ENCODE results near the gene TSC22D1.

The TSC22D1 gene

DNA sequence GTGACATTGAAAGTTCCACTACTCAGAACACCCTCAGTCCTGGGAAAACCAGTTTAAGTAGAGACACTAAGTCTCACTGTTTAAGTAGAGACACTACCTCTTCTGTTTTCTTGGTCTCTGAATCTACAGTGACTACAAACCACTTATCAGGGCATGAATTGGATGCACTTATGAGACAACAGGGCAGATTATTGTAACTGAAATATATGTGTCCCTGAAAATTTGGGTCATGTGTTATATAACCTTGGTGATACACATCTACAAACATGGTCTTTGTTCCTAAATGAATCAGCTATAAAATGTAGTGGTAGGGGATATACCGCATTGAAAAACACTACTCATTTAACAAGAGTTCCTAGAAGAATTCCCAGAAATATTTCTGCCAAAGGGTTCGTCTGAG, 146.8 kb downstream of the TSC22D1 start:
- no peak for DNase-seq

DNA sequence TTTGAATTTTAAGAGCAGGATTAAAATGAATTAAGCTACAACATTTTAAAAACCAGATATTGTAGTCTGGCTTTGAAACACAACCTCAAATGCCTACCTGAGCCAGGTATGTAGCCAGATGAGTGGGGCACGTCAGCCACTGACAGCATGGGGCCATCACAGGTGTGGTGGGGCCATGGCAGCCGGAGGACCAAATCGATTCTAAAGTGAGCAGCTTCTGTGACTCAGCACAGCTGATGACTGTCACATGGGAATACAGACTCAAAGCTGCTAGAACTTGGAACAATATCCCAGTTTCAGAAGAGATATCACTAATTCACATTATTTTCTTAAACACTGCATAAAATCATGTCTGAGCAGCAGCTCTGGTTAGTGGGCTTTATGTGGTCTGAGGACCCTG, 149.7 kb downstream of the TSC22D1 start:
- DNase-seq = no peak

DNA sequence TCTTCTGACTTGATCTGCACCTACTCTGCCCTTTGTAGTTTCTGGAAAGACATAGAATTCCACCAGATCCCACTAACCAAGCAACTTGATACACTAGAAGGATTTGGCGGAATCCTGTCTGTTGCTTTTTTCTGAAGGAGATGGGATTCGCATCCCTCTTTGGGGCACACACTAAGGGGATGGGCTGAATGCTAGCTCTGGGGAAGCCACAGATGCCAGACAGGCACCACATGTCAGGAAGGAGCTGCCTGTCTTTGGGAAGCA, 150.4 kb downstream of the TSC22D1 start:
- no peak for DNase-seq

DNA sequence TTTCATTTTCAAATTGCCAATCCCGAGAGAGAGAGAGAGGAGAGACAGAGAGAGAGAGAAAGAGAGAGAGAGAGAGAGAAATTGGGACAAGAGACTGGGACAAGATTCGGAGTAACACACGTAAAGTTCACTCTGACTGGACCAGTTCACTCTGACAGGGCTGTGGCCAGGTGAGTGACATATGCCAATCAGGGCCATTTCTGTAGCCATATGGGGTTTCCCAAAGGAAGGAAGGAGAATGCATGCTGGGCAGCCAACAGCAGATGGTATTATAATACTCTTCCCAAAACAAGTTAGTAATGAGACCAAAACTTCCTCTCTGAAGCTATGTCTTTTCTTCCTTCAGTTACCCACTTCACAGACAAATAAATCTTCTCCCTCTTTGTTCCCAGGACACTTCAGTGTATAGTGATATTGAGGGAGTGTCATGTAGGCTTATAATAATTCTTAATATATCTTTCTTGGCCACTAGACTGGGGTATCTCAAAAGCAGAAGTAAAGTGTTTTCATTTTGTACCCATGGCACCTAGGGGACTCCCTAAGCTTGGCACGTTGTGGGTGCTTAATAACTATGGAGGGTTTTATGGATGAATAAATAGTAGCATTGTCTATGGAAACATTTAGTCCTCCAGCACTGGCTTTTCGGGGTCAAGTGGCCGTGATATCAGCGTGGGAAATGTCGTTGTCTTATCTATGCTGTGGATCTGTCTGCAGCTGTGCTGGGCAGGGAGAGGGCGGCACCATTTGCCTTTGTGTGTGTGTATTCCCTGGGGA, 150.9 kb downstream of the TSC22D1 start:
- no peak for DNase-seq

DNA sequence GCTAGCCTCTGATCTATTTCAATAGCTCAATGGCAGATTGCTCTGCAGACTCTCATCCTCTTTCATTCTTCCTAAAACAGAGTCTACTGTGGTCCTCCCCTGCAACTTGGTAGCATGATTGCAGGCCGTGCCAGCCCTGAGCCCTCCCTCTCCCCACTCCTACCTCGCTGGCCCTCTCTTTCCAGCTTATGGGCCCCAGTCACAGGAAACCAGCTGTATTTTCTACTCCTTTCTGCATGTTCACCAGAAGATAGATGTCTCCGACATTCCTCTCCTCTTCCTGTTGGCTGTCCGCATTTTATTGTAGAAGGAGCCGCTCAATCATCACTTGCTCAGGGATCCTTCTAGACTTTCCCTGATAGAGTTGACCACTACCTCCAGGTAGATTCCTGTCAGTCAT, 152.3 kb downstream of the TSC22D1 start:
- no peak for DNase-seq

DNA sequence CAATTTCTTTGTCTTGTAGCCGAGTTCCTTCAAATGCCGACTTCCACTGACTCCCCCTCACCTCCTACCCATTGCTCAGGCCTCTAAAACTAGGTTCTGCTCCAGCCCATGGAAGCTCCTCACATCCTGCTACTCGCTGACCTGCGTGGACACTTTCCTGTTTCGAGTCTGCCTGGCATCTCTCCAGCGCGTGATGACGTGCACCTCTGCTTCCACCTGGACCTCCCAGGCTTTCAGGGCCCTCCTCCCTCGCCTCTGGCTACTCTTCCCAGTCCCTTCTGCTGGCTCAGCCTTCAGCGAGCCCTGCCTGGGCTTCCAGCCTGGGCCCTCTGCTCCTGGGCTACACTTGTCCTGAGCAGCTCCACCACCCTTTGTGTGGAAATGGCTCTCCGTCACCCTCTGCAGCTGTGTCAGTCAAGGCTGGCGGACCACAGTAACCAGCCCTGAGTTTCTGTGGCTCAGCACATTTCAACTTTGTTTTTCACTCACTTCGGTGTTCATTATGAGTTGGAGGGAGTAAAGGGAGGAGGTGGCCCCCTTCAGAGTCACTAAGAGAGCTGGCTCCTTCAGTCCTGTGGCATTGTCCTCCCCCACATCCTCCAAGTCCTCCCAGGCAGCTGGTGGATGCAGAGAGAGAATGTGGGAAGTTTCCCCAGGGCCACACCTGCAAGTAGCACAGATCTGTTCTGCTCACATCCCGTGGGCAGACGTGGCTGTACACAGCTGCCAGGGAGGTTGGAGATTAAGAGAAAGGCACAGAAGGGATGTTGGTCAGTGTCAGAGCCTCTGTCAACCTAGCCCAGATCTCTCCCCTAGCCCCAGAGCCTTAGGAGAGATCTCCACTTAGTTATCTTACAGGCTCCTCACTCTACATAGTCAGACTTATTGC, 153.1 kb downstream of the TSC22D1 start:
- peak; percentile 30 for DNase-seq

DNA sequence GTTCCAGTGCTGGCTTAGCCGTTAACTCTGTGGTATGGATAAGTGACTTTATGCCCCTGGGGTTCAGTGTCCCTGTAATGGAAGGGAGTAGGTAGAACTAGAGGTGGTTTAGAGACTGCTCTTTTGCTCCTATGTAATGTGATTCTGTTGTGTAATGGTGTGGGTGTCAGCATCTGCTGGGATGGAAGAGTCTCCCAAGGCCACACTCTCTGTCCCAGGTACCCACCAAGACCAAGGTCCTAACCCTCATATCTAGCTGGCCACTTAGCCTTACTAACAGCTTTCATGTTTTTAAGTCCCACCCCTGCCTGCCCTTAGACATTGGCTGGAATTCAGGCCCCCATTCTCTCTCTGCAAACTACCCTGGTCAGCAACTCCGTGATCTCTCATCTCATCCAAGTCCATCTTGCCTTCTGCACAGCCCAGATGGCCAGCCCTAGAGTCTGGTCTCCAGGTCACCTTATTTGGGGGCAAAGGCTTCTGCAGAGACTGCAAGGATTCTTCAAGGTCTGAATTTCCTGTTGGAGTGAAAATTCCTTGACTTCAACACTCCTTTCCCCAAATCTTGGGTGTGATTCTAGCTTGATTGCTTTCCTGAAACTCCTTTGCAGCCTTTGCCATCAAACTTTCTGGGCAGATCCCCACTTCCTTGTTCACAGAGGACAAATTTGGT, 154.1 kb downstream of the TSC22D1 start:
- DNase-seq = no peak

DNA sequence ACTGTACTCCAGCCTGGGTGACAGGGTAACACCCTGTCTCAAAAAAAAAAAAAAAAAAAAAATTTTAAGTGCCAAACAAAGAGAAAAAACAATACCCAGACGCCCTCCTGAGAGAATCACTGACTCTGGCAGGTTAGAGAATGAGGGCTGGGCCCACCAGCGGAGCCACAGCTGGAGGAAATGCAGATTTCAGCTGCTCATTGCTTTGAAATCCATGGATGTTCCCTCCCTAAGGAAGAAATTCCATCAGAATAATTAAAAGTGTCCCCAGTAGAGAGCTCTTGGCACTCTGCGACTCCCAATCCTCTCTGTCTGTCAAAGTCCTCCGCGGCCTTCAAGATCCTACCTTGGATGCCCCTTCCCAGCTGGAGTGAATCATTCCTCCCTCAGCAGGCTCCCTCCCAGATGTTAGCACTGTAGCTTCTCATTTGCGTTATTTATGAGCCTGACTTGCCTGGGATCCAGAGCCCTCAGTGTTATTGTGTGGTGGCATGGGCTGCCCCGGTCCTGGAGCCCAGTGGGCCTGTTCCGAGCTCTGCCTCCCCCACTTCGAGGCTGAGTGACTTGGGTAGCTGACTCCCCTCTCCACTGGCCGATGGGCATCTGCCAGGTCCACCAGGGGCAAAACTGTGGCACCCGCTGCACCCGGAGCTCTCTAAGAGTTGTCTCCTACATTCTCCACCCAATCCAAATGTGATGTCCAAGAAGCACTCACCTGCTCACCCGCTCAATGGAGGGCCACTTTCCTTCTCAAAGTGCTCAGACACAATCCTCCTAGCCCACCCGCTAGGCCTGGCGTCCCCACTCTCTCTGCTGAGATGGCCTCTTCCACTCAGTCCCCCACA, 155.5 kb downstream of the TSC22D1 start:
- DNase-seq = no peak

DNA sequence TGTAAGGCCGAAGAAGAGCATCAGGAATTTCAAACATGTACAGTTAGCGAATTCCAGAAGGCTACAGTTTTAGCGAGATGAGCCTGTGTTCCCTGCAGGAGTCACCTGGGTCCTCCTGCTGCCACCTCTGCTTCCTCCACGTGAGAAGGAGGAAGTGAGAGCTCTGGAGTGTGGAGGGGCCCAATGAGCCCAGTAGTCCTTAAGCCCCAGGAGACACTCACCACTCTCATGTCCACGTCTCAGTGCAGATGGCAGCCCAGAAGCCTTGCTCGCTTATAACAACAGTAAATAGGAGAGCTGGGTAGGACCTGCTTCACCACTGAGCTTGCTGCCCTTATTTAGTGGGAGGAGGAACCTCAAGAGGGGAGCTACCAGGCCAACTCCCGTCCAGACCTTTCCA, 158.3 kb downstream of the TSC22D1 start:
- DNase-seq = no peak

DNA sequence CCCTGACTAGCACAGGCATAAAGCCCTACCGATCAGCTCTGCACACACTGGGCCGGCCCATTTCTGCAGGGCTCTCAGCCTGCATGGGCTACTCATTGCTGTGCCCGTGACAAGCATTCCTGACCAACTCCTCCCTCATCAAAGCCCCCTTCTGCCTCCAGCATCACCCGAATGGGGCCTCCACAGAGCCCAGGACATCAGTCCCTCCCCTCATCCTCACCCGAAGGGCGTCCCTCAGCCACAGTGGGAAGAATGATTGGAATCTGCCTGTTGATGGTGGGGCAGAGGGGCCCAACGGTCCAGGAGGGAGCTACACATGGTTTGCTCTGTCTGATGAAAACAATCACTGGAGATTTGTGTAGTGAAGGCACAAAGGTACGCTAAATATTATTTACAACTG, 158.7 kb downstream of the TSC22D1 start:
- no peak for DNase-seq

DNA sequence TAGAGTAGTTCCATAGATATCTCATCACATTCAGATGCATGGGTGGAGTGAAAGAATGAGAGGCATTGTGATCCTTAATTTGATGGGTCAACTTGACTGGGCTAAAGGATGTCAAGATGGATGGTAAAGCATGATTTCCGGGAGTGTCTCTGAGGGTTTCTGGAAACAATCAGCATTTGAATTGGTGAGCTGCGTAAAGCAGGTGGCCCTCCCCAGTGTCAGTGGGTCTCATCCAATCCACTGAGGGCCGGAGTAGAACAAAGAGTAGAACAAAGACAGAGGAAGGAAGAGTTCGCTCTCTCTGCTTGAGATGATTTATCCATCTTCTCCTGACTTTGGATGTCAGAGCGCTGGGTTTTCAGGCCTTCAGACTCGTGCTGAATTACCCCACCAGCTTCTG, 159.4 kb downstream of the TSC22D1 start:
- no peak for DNase-seq

DNA sequence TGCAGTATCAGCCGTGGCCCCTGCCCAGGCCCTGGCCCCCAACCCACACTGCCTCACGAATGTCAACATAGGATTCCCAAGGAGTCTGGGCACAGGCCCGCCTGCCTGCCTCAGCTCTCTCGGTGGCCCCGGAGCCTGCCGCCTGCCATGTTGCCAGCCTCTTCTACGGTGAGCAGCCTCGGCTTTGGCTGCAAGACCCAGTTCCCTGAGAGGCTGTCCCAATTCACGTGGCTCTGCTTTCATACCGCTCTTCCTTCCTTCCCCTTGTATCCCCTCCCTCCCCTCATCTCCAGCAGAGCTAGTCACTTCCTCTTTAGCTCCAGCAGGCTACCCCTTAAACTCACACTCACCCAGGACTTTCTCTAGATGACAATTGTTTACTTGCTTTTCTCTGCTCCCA, 159.8 kb downstream of the TSC22D1 start:
- no peak for DNase-seq

DNA sequence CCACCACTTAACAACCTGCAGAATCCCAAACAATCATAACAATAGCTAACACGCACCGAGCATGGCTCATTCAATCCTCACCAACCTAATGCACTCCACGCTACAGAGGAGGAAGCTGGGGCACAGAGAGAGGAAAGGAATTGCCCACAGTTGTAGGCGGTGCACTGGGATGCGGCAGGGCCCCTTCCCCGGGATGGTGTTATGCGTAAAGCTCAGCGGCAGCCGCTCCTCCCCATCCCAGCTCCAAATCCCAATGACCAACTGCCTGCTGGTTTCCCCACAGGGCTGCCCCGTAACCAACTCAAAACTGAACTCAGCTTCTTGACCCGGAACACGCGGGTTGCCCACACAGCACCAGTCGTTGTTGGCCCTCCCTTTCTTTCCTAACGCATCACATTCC, 160.3 kb downstream of the TSC22D1 start:
- peak; percentile 28 for DNase-seq

DNA sequence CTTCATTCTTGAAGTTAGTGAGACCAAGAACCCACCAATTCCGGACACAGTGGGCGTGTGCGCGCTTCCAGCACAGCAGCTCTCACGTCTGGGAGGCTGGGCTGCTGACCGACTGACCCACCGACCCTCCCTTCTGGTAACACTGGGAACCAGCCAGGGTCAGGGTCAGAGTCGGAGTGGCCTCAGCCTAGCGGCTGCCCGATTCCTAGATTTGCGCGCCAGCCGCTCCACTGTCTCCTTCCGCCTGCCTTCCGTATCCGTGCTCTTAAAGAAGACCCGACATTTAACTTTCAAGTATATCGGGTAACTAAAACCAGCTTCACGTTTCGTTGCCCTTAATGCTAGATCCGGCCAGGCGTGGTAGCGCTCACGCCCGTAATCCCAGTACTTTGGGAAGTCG, 161.4 kb downstream of the TSC22D1 start:
- DNase-seq = no peak

DNA sequence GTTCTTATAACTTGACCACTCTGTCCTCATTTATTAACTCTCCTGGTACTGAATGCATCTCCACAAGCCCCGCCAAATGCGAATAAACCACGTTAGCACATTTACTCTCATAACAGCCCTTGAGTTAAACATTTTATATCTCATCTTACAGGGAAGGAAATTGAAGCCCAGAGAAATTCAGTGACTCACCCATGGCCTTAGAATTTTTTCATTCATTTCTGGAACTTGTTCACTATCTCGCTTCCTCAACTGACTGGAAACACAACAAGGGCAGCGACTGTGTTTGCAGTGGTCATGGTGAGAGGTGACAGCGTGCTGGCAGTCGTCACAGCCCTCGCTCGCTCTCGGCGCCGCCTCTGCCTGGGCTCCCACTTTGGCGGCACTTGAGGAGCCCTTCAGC, 163.0 kb downstream of the TSC22D1 start:
- no peak for DNase-seq

DNA sequence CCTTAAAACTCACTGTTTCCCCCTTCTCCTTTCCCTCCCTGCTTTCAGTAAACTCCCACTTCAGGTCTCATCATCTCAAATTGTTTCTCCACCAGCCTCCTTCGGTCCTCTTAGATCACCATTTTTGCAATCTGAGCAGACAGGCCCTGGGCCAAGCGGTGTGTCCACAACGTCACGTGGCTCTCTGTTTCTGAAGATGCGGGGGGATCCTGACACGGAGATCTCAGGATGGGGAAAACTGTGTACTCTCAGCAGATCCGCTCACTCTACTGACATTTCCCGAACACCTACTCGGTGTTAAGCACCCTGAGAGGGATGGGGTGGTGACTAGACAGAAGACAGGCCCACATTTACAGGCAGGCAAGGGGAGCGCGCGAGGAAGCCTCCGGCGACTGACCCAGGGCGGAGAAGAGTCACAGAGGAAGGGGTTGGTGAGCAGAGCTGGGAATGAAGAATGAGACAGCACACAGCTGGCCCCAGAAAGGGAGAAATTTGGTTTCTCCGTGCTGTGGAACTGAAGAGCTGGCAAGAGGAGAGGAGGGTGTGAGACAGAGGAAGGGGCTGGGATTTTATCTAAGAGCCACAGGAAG, 163.7 kb downstream of the TSC22D1 start:
- no peak for DNase-seq

DNA sequence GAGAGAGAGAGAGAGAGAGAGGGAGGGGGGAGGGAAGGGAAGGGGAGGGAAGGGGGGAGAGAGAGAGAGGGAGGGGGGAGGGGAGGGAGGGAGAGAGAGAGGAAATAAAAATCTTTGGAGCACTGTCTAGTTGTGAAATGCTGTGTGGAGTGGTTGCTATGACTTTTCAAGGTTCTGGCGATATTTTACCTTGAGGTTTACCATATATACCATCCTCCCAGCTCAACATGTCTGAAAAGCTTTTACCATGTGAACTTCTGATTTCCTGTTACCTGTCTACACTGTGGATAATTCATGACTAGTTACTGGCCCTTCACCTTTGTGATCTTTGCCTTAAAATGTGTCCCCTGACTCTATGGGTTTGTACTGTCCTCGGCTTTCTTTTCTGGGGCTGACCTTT, 164.3 kb downstream of the TSC22D1 start:
- no peak for DNase-seq

DNA sequence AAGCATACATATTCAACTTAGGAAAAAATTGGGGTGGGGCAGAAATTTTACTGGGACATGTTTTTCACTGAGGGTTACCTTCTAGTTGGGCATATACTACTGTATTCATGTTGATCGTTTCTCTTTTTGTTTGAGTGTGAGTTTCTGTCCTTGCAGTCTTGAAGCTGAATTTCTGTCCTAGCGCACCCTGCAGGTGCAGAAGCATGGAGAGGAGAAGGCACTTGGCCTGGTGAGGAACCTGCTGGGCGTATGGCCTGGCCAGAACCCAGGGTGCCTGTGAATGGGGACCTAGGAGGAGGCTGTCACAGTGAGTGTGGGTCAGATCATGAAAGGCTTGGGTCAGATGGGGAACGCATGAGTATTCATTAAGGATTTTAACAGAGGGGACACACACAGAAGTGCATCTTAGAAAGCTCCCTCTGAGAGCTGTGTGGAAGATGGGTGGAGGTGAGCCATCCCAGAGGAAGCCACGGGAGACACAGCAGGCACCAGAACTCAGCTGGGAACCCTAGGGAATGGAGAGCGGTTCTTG, 165.7 kb downstream of the TSC22D1 start:
- DNase-seq = no peak

DNA sequence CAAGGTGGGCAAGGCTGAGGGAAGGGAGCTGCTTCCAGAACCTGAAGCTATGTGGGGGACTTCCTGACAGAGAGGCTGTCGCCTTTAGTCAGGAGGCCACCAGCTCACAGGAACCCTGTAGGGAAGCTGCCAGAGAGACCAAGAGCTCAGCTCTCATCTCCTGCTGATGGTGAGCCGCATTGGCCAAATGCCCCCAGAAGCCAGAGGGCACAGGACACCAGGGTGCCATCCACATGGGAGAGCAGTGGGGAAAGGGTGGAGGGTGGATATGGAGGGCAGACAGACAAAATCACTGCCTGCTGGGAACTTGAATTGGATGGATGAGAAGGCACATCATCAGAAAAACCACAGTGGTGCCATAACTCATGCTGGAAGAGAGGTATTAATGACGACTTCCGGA, 166.5 kb downstream of the TSC22D1 start:
- no peak for DNase-seq

DNA sequence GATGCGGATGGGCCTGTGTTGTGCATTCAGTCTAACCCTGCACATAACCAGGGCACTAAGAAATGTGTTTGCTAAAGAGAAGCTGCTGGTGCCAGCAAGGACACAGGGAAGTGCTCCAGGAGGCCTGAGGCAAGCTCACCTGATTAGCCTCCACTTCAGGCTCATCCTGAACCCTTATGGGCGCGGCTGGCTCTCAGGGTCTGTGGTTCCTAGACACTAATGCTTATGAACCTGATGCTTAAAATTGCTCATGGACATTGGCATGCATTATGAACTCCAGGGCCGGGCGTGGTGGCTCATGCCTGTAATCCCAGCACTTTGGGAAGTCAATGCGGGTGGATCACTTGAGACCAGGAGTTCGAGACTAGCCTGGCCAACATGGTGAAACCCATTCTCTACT, 168.2 kb downstream of the TSC22D1 start:
- DNase-seq = no peak

DNA sequence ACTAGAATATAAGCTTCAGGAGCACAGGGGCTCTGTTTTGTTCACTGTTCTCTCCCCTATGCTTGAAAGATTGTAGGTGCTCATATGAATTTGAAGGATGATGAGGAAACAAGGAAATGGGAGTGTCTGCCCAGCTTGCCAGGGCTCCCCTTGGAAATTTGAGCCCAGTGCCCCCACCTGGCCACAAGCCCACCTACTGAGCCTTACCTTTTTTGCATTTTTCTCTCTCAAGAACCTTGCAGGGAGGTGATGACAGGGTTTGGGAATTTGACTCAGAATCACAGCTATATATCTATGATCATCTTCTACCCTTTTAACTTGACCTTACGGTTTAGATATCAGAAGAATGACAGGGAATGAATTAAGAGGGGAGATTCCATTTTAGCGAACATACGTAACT, 168.8 kb downstream of the TSC22D1 start:
- no peak for DNase-seq

DNA sequence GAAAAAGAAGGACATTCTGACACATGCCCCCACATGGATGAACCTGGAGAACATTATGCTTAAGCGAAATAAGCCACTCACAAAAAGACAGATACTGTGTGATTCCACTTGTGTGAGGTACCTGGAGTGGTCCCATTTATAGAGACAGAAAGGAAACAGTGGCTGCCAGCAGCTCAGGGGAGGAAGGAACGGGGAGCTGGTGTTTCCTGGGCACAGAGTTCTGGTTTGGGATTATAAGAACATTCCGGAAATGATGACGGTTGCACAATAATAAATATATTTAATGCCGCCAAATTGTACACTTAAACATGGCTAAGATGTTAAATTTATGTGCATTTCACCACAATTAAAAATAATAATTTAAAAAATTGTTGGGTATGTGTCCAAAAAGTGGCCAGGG, 169.5 kb downstream of the TSC22D1 start:
- no peak for DNase-seq
